Esophagus muscularis mucosa (tissue), 4 donors: ENCODE results near the gene CHCHD1.

Experiments
- CTCF ChIP-seq, 3 experiments: fragments of 200-600 bp in 2 of 3; fragments of 450-650 bp in 1 of 3; sonication (generic) in 2 of 3; IDR thresholded peaks; one replicate each; pipeline ENCODE4 v1.5.1; 2017 to 2019; ENCODE audit warnings: antibody characterized with exemption in 3 of 3, mild to moderate bottlenecking in 2 of 3, moderate library complexity in 1 of 3
- EP300 ChIP-seq: sonication (generic); formaldehyde crosslinking; IDR thresholded peaks from one replicate; pipeline ENCODE4 v1.6.1; 2017; ENCODE audit warnings: antibody characterized with exemption
- POLR2A ChIP-seq: fragments of 450-650 bp; IDR thresholded peaks from one replicate; pipeline ENCODE4 v1.6.1; 2017; ENCODE audit warnings: antibody characterized with exemption, moderate library complexity, mild to moderate bottlenecking, low read depth

- TF ChIP-seq POLR2A (no peak), CTCF (IDR thresholded peaks at IDR 0.05) (no peak), EP300 (no peak)
These were observed 36.0 kb downstream of the CHCHD1 start for GRCh38 chr10:73817826-73818225.
